Vagina (tissue), 2 donors: ENCODE measurements around the gene ADGRA3.

Experiments
- CTCF ChIP-seq, 3 experiments: fragments of 450-650 bp in 2 of 3; fragments of 200-600 bp in 1 of 3; sonication (generic) in 1 of 3; IDR thresholded peaks; one replicate each; pipeline ENCODE4 v1.5.1; 2017 to 2019; ENCODE audit warnings: antibody characterized with exemption in 3 of 3, mild to moderate bottlenecking in 2 of 3, moderate library complexity in 2 of 3
- POLR2A ChIP-seq, 2 donors: fragments of 450-650 bp; IDR thresholded peaks; one replicate each; pipeline ENCODE4 v1.6.1; 2017; ENCODE audit warnings: antibody characterized with exemption in 2 of 2, mild to moderate bottlenecking in 2 of 2, moderate library complexity in 2 of 2

- TF ChIP-seq CTCF (IDR thresholded peaks at IDR 0.05), result no peak
- TF ChIP-seq POLR2A (IDR thresholded peaks at IDR 0.05), result no peak
These were observed 152.8 kb downstream of the ADGRA3 start for GRCh38 chr4:22363036-22363435.
